Parathyroid adenoma (tissue), 2 donors: ENCODE data around the gene PPP2R1B.
A peak's percentile ranks its signal among the peaks of the same experiment; 100 is the strongest.

Source experiments
- H2AFZ ChIP-seq: fragments of 300-600 bp; sonication (generic); one replicate; pipeline ENCODE4 v1.7.0; 2017; ENCODE audit warnings: antibody characterized with exemption, mild to moderate bottlenecking
- H3K27ac ChIP-seq: fragments of 300-600 bp; sonication (generic); one replicate; pipeline ENCODE4 v1.7.0; 2017
- H3K27me3 ChIP-seq: fragments of 300-600 bp; sonication (generic); one replicate; pipeline ENCODE4 v1.7.0; 2017; ENCODE audit warnings: low read length; ENCODE audit not compliant: control insufficient read depth, insufficient read depth
- H3K36me3 ChIP-seq: fragments of 300-600 bp; sonication (generic); one replicate; pipeline ENCODE4 v1.7.0; 2017; ENCODE audit warnings: low read length; ENCODE audit not compliant: control insufficient read depth, insufficient read depth
- H3K4me1 ChIP-seq: fragments of 300-600 bp; sonication (generic); one replicate; pipeline ENCODE4 v1.7.0; 2017; ENCODE audit warnings: control low read depth
- H3K4me2 ChIP-seq: fragments of 300-600 bp; sonication (generic); one replicate; pipeline ENCODE4 v1.7.0; 2017; ENCODE audit warnings: low read length
- H3K4me3 ChIP-seq: fragments of 300-600 bp; sonication (generic); one replicate; pipeline ENCODE4 v1.7.0; 2017; ENCODE audit warnings: low read depth, low read length
- H3K79me2 ChIP-seq: fragments of 300-600 bp; sonication (generic); one replicate; pipeline ENCODE4 v1.7.0; 2017; ENCODE audit warnings: control low read depth
- H3K9ac ChIP-seq: fragments of 300-600 bp; sonication (generic); one replicate; pipeline ENCODE4 v1.7.0; 2017; ENCODE audit warnings: mild to moderate bottlenecking
- H3K9me3 ChIP-seq: fragments of 300-600 bp; sonication (generic); one replicate; pipeline ENCODE4 v1.7.0; 2017; ENCODE audit warnings: low read length; ENCODE audit not compliant: control insufficient read depth
- TF ChIP-seq, protein P1 (sequence below): fragments of 300-600 bp; sonication (generic); IDR thresholded peaks from one replicate; pipeline ENCODE4 v1.7.0; 2017; ENCODE audit warnings: antibody characterized with exemption, mild to moderate bottlenecking
- donor health status: primary hyperparathyroidism.

The PPP2R1B gene

DNA sequence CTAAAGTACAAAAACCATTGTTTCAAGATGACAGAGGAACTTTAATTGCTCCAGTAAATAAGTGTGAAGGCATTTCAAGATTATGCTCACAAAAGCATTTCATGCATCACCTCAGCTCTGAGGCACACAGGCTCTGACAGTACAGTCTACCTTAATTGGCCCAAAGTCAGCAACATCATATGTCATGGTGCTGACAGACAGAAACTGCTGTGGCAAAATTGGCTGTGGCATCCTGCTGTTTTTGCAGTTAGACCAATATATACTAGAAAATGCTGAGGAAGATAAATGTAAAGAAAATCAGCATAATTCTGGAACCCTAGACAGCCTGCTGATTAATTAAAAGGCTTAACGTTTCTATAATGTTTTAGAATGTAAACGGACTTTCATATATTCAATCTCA lies 34.9 kb upstream of the PPP2R1B start:
- no peaks in the 10 kb centered on the region for H3K27me3 ChIP-seq
- H3K4me3 ChIP-seq: no peak overlapping the region
- no peak overlapping the region for H3K4me2 ChIP-seq
- H3K9me3 ChIP-seq: no peaks in the 10 kb centered on the region
- TF ChIP-seq, protein P1, sequence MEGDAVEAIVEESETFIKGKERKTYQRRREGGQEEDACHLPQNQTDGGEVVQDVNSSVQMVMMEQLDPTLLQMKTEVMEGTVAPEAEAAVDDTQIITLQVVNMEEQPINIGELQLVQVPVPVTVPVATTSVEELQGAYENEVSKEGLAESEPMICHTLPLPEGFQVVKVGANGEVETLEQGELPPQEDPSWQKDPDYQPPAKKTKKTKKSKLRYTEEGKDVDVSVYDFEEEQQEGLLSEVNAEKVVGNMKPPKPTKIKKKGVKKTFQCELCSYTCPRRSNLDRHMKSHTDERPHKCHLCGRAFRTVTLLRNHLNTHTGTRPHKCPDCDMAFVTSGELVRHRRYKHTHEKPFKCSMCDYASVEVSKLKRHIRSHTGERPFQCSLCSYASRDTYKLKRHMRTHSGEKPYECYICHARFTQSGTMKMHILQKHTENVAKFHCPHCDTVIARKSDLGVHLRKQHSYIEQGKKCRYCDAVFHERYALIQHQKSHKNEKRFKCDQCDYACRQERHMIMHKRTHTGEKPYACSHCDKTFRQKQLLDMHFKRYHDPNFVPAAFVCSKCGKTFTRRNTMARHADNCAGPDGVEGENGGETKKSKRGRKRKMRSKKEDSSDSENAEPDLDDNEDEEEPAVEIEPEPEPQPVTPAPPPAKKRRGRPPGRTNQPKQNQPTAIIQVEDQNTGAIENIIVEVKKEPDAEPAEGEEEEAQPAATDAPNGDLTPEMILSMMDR: no peak
- no peak overlapping the region for H3K27ac ChIP-seq
- H3K9ac ChIP-seq: no peak overlapping the region
- no peaks in the 10 kb centered on the region for H3K36me3 ChIP-seq
- H2AFZ ChIP-seq: no peak overlapping the region
- no peaks in the 10 kb centered on the region for H3K4me1 ChIP-seq
- H3K79me2 ChIP-seq: no peaks in the 10 kb centered on the region

DNA sequence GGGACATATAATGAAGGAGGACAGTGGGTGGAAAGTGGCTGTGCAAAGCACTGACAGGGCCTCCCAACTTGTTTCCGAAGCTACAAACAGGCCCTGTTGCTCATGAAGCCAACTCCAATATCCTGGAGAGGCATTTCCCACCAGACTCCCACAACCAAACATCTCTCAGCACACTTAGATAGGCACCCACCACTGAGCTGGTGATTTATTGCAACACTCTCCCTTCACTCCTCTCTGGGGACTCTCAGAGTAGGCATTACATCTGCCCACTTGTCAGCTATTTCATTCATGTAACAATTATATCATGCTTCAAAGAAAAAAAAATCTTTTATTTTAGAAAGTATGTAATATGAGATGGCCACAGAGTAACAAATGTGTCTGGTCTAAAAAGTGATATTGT lies 32.1 kb upstream of the PPP2R1B start:
- H3K4me2 ChIP-seq: no peak overlapping the region
- H3K36me3 ChIP-seq: no peaks in the 10 kb centered on the region
- no peak overlapping the region for H2AFZ ChIP-seq
- H3K79me2 ChIP-seq: no peaks in the 10 kb centered on the region
- no peaks in the 10 kb centered on the region for H3K27me3 ChIP-seq
- no peak overlapping the region for H3K27ac ChIP-seq
- TF ChIP-seq, protein P1: no peak
- H3K4me3 ChIP-seq: no peak overlapping the region
- no peak overlapping the region for H3K9ac ChIP-seq
- peaks cover 3% of the 10 kb centered on the region for H3K4me1 ChIP-seq
- H3K9me3 ChIP-seq: no peaks in the 10 kb centered on the region

DNA sequence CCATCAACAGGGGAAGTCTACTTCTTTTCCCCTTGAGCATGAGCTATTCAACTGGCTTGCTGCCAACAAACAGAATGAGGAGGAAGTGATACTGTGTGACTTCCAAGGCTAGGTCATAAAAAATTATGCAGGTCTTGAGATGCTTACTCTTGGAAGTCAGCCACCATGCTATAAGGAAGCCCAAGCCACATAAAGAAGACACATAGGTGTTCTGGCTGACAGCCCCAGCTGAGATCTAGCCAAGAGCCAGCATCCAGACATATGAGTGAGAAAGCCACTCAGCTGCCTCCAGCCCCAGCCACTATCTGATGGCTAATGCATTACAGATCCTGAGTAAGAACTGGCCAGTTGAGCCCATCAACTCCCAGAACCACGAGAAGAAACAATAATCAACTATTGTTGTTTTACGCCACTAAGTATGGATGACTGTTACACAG lies 31.0 kb upstream of the PPP2R1B start:
- peaks cover 3% of the 10 kb centered on the region for H3K4me1 ChIP-seq

DNA sequence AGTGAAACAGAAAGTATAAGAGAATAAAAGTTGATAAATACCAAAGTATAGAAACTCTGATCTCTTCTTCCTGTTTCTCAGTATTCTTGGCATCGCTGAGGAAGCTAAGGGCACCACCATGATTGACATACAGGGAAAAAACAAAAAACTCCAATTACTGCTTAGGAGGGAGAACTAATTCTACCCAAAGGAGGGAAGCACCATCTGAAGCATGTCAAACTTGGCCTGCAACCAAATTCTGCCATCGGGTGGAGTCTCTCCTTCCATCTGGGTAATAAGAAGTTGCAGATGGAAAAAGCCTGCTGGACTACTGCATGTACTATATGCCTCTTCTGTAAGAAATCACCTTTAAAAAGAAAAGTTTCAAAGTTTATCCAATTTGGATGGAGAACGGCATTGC lies 30.5 kb upstream of the PPP2R1B start:
- no peaks in the 10 kb centered on the region for H3K27me3 ChIP-seq
- H3K36me3 ChIP-seq: no peaks in the 10 kb centered on the region
- H3K4me3 ChIP-seq: no peak overlapping the region
- no peaks in the 10 kb centered on the region for H3K9me3 ChIP-seq
- no peak overlapping the region for H2AFZ ChIP-seq
- TF ChIP-seq, protein P1: no peak
- H3K79me2 ChIP-seq: no peaks in the 10 kb centered on the region
- peak overlapping the region; percentile 53 for H3K27ac ChIP-seq
- H3K9ac ChIP-seq: no peak overlapping the region
- peaks cover 3% of the 10 kb centered on the region for H3K4me1 ChIP-seq
- H3K4me2 ChIP-seq: no peak overlapping the region

More for the DNA sequence above, 31.0 kb upstream of the PPP2R1B start:
- Histone ChIP-seq H3K27me3 (no peaks in the 10 kb centered on the region), H3K9me3 (no peaks in the 10 kb centered on the region), H3K79me2 (no peaks in the 10 kb centered on the region), H3K36me3 (no peaks in the 10 kb centered on the region), H3K27ac (no peak overlapping the region), H2AFZ (no peak overlapping the region), H3K4me3 (no peak overlapping the region), H3K9ac (no peak overlapping the region), H3K4me2 (no peak overlapping the region)
- TF ChIP-seq, protein P1: no peak

DNA sequence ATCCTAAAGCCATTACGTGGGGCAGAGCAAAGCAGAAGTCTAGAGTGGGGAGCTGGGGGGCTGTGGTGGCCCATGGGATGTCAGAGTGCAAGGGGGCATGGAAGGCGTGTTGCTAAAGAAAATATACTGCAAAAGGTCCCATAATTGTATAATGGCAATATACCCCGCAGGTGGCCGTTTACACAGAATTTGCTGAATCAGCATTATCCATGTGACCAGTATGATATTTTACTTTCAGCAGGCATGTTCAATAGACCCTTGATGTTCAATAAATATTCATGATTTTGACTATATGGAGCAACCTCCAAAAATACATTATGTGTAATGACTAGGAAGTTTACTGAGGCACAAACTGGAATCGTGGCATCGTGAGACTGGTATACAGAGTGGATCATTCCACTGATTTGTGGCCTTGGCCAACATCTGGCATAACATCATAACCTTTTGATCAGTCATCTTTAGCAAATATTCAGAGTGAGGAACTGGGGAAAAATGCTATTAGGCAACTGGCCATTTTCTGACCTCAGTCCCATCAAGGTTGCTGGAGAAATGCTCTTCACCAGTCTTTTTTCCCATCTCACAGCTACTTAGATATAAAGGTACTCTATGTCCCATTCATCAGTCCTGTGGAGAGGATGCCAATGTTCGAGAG lies 29.3 kb upstream of the PPP2R1B start:
- Histone ChIP-seq H3K4me1 (peaks cover 3% of the 10 kb centered on the region), H2AFZ (no peak overlapping the region), H3K9ac (no peak overlapping the region), H3K27ac (no peak overlapping the region), H3K79me2 (no peaks in the 10 kb centered on the region), H3K4me3 (no peak overlapping the region), H3K4me2 (no peak overlapping the region), H3K27me3 (no peaks in the 10 kb centered on the region), H3K9me3 (no peaks in the 10 kb centered on the region), H3K36me3 (no peaks in the 10 kb centered on the region)
- TF ChIP-seq, protein P1: no peak
